Neuronal stem cell (in vitro differentiated cells): Measurements from ENCODE around the gene GNB4.
A peak's percentile ranks its signal among the peaks of the same experiment; 100 is the strongest.

Experiments used
- DNase-seq: peaks from one replicate; pipeline ENCODE4 v3.0.0-alpha.2; 2013; ENCODE audit warnings: low spot score
- H2AFZ ChIP-seq: one replicate; pipeline ENCODE4 v1.6.1; 2013; ENCODE audit warnings: mild to moderate bottlenecking, low read length, inconsistent platforms
- H2AK5ac ChIP-seq: 2 replicates; pipeline ENCODE4 v1.6.1; 2013; ENCODE audit warnings: low read depth, mild to moderate bottlenecking, inconsistent platforms, low read length, moderate library complexity, mixed read lengths
- H2BK120ac ChIP-seq: 2 replicates; pipeline ENCODE4 v1.6.1; 2013; ENCODE audit warnings: low read depth, mild to moderate bottlenecking, inconsistent platforms, low read length, moderate library complexity, mixed read lengths
- H2BK12ac ChIP-seq: one replicate; pipeline ENCODE4 v1.6.1; 2013; ENCODE audit warnings: low read length, inconsistent platforms
- H2BK15ac ChIP-seq: 2 replicates; pipeline ENCODE4 v1.6.1; 2013; ENCODE audit warnings: mild to moderate bottlenecking, low read length, inconsistent platforms, mixed read lengths
- H2BK5ac ChIP-seq: one replicate; pipeline ENCODE4 v1.6.1; 2013; ENCODE audit warnings: inconsistent platforms, mild to moderate bottlenecking, low read length, moderate library complexity
- H3K14ac ChIP-seq: one replicate; pipeline ENCODE4 v1.6.1; 2013; ENCODE audit warnings: low read length, inconsistent platforms
- H3K18ac ChIP-seq: 2 replicates; pipeline ENCODE4 v1.6.1; 2013; ENCODE audit warnings: low read length, inconsistent platforms
- H3K23ac ChIP-seq: 2 replicates; pipeline ENCODE4 v1.6.1; 2013; ENCODE audit warnings: low read depth, mild to moderate bottlenecking, mixed read lengths, low read length, inconsistent platforms; ENCODE audit not compliant: poor library complexity
- H3K27ac ChIP-seq: replicated peaks from 3 replicates; pipeline ENCODE4 v1.5.1; 2013; ENCODE audit warnings: low read length, inconsistent platforms
- H3K27me3 ChIP-seq, 3 experiments: 2 replicates each; pipeline ENCODE4 v1.6.1; 2013; ENCODE audit warnings: low read length in 3 of 3, mild to moderate bottlenecking in 2 of 3, inconsistent platforms in 1 of 3, low read depth in 1 of 3, mixed read lengths in 1 of 3, moderate library complexity in 1 of 3; ENCODE audit not compliant: control insufficient read depth in 3 of 3, insufficient read depth in 3 of 3
- H3K36me3 ChIP-seq, 2 donors: replicated peaks in 1 of 2; 2 replicates each; pipeline ENCODE4 v1.6.1; 2013; ENCODE audit warnings: low read length in 2 of 2; ENCODE audit not compliant: control insufficient read depth in 2 of 2, insufficient read depth in 2 of 2
- H3K4ac ChIP-seq: 2 replicates; pipeline ENCODE4 v1.6.1; 2013; ENCODE audit warnings: inconsistent platforms, mild to moderate bottlenecking, low read length, moderate library complexity
- H3K4me1 ChIP-seq, 2 donors: 1 replicate in 1 of 2; 2 replicates in 1 of 2; pipeline ENCODE4 v1.6.1; 2013; ENCODE audit warnings: low read length in 2 of 2, low read depth in 1 of 2; ENCODE audit not compliant: control insufficient read depth in 2 of 2, insufficient read depth in 1 of 2
- H3K4me2 ChIP-seq: one replicate; pipeline ENCODE4 v1.6.1; 2013; ENCODE audit warnings: mild to moderate bottlenecking, low read length, inconsistent platforms; ENCODE audit not compliant: insufficient read depth, poor library complexity, severe bottlenecking
- H3K4me3 ChIP-seq, 2 donors: 2 replicates each; pipeline ENCODE4 v1.5.1; 2013; ENCODE audit warnings: low read length in 2 of 2, mild to moderate bottlenecking in 2 of 2, inconsistent platforms in 1 of 2, moderate library complexity in 1 of 2
- H3K79me1 ChIP-seq: one replicate; pipeline ENCODE4 v1.6.1; 2013; ENCODE audit warnings: low read depth, mild to moderate bottlenecking, inconsistent platforms, low read length, moderate library complexity
- H3K9ac ChIP-seq: one replicate; pipeline ENCODE4 v1.6.1; 2013; ENCODE audit warnings: mild to moderate bottlenecking, low read depth, low read length, inconsistent platforms; ENCODE audit not compliant: poor library complexity
- H3K9me3 ChIP-seq, 2 donors: replicated peaks in 1 of 2; 2 replicates each; pipeline versions ENCODE3 to v1.6.1; 2013; ENCODE audit warnings: low read length in 2 of 2, mild to moderate bottlenecking in 2 of 2, inconsistent platforms in 1 of 2, low read depth in 1 of 2, mixed read lengths in 1 of 2, moderate library complexity in 1 of 2; ENCODE audit not compliant: control insufficient read depth in 2 of 2, insufficient read depth in 1 of 2
- H4K8ac ChIP-seq: one replicate; pipeline ENCODE4 v1.6.1; 2013; ENCODE audit warnings: low read depth, mild to moderate bottlenecking, inconsistent platforms, low read length, moderate library complexity
- H4K91ac ChIP-seq: one replicate; pipeline ENCODE4 v1.6.1; 2013; ENCODE audit warnings: low read length, low read depth, mild to moderate bottlenecking, inconsistent platforms; ENCODE audit not compliant: poor library complexity
- WGBS, 2 donors: extraction: QIAGEN DNeasy Blood & Tissue Kit; methylation state at CpG; one replicate each; pipeline ENCODE4 v1.1.7; 2013; ENCODE audit warnings: missing lambda C conversion rate in 2 of 2, mixed read lengths in 1 of 2; ENCODE audit not compliant: insufficient read length in 2 of 2, insufficient replicate concordance in 1 of 2; ENCODE audit errors: extremely low coverage in 2 of 2; 5-methylcytosine and 5-hydroxymethylcytosine counted together

GNB4 gene

GRCh38 chr3:179473565-179473964 is 22.3 kb upstream of the GNB4 start:
- Histone ChIP-seq H3K4me1 (no peaks in the 10 kb centered on the region), H4K91ac (no peak overlapping the region), H2BK120ac (no peak overlapping the region), H3K4me3 (no peak overlapping the region), H3K9ac (no peak overlapping the region), H2AFZ (no peak overlapping the region), H3K79me1 (no peaks in the 10 kb centered on the region), H3K27me3 (no peaks in the 10 kb centered on the region), H2BK15ac (no peak overlapping the region), H3K4ac (no peak overlapping the region), H3K9me3 (no peaks in the 10 kb centered on the region), H3K18ac (no peak overlapping the region), H3K27ac (no peak overlapping the region), H2AK5ac (no peak overlapping the region), H2BK5ac (no peak overlapping the region), H3K36me3 (no peaks in the 10 kb centered on the region), H3K14ac (no peak overlapping the region), H3K23ac (no peak overlapping the region), H2BK12ac (no peak overlapping the region), H3K4me2 (no peak overlapping the region), H4K8ac (no peak overlapping the region)
- WGBS, 2 donors, result no CpG with 5 or more reads among the region's 4 CpGs
- DNase-seq, result no peak

- Histone ChIP-seq H2BK12ac (no peak overlapping the region), H3K36me3 (no peaks in the 10 kb centered on the region), H2AFZ (peak overlapping the region; percentile 66), H3K27me3 (no peaks in the 10 kb centered on the region), H2AK5ac (no peak overlapping the region), H3K14ac (no peak overlapping the region), H3K4me3 (no peak overlapping the region), H4K8ac (no peak overlapping the region), H3K79me1 (no peaks in the 10 kb centered on the region), H3K9ac (no peak overlapping the region), H3K9me3 (no peaks in the 10 kb centered on the region), H3K18ac (peak overlapping the region; percentile 76), H2BK120ac (no peak overlapping the region), H3K4ac (peak overlapping the region; percentile 11), H3K4me1 (peaks cover 5% of the 10 kb centered on the region in 2 donors), H3K4me2 (no peak overlapping the region), H2BK15ac (no peak overlapping the region), H2BK5ac (no peak overlapping the region), H3K23ac (no peak overlapping the region), H3K27ac (no peak overlapping the region), H4K91ac (no peak overlapping the region)
- no peak for DNase-seq
- no CpG with 5 or more reads among the region's 19 CpGs for WGBS, 2 donors
Observed at GRCh38 chr3:179464323-179465092, 13.2 kb upstream of the GNB4 start.

GRCh38 chr3:179463319-179463718 is 12.0 kb upstream of the GNB4 start:
- Histone ChIP-seq H3K4ac (no peak overlapping the region), H3K14ac (no peak overlapping the region), H2BK120ac (no peak overlapping the region), H2BK15ac (no peak overlapping the region), H3K18ac (no peak overlapping the region), H3K36me3 (no peaks in the 10 kb centered on the region), H3K27me3 (no peaks in the 10 kb centered on the region), H3K9ac (no peak overlapping the region), H2BK12ac (no peak overlapping the region), H2AK5ac (no peak overlapping the region), H3K4me3 (no peak overlapping the region), H2AFZ (no peak overlapping the region), H4K8ac (no peak overlapping the region), H2BK5ac (no peak overlapping the region), H3K27ac (no peak overlapping the region), H3K79me1 (no peaks in the 10 kb centered on the region), H3K4me2 (no peak overlapping the region), H3K9me3 (no peaks in the 10 kb centered on the region), H3K23ac (no peak overlapping the region), H3K4me1 (peaks cover 5% of the 10 kb centered on the region in 2 donors), H4K91ac (no peak overlapping the region)
- no peak for DNase-seq
- no CpG with 5 or more reads among the region's 1 CpG for WGBS, 2 donors

- H3K14ac ChIP-seq, result no peak overlapping the region
- H4K91ac ChIP-seq, result no peak overlapping the region
- H3K4me2 ChIP-seq, result no peak overlapping the region
- H3K18ac ChIP-seq, result no peak overlapping the region
- H3K79me1 ChIP-seq, result no peaks in the 10 kb centered on the region
- H2AK5ac ChIP-seq, result no peak overlapping the region
- no peak overlapping the region for H2BK12ac ChIP-seq
- peaks cover 5% of the 10 kb centered on the region in 2 donors for H3K4me1 ChIP-seq
- no peak overlapping the region for H3K23ac ChIP-seq
- no peak overlapping the region for H3K4ac ChIP-seq
- no peak overlapping the region for H3K9ac ChIP-seq
- H4K8ac ChIP-seq, result no peak overlapping the region
- no peak overlapping the region for H3K4me3 ChIP-seq
- no peaks in the 10 kb centered on the region for H3K9me3 ChIP-seq
- no peak overlapping the region for H2BK120ac ChIP-seq
- no peaks in the 10 kb centered on the region for H3K27me3 ChIP-seq
- no peak for DNase-seq
- no peak overlapping the region for H2AFZ ChIP-seq
- H2BK5ac ChIP-seq, result no peak overlapping the region
- no peak overlapping the region for H3K27ac ChIP-seq
- H3K36me3 ChIP-seq, result no peaks in the 10 kb centered on the region
- H2BK15ac ChIP-seq, result no peak overlapping the region
Observed at GRCh38 chr3:179460260-179460659, 9.0 kb upstream of the GNB4 start.
